Measurements from ENCODE around the gene ENO2.

Gene ENO2

GRCh38 chr12:6912164-6912935 is 2.0 kb upstream of the ENO2 start:
- in situ Hi-C loops (cut with MboI; ENCODE audit: low sequenced_read_pairs), result no loop called here

GRCh38 chr12:6914947-6915788 is 788 bp downstream of the ENO2 start:
- in situ Hi-C loops (cut with MboI; ENCODE audit: low sequenced_read_pairs), result no loop called here

GRCh38 chr12:6915789-6916285 is 1.5 kb downstream of the ENO2 start:
- in situ Hi-C loops (cut with MboI; ENCODE audit: low sequenced_read_pairs), result no loop called here

- in situ Hi-C loops (cut with MboI; ENCODE audit: low sequenced_read_pairs), result no loop called here
Observed at GRCh38 chr12:6916426-6917200, 2.2 kb downstream of the ENO2 start.

- in situ Hi-C loops (cut with MboI; ENCODE audit: low sequenced_read_pairs), result no loop called here
Observed at GRCh38 chr12:6917491-6918231, 3.3 kb downstream of the ENO2 start.

GRCh38 chr12:6919588-6919987 is 5.2 kb downstream of the ENO2 start:
- in situ Hi-C loops (cut with MboI; ENCODE audit: low sequenced_read_pairs), result no loop called here

GRCh38 chr12:6921539-6921938 is 7.2 kb downstream of the ENO2 start:
- in situ Hi-C loops (cut with MboI; ENCODE audit: low sequenced_read_pairs), result no loop called here

GRCh38 chr12:6921996-6922946 is 7.9 kb downstream of the ENO2 start:
- in situ Hi-C loops (cut with MboI; ENCODE audit: low sequenced_read_pairs), result no loop called here

- in situ Hi-C loops (cut with MboI; ENCODE audit: low sequenced_read_pairs), result no loop called here
Observed at GRCh38 chr12:6923003-6923732, 8.8 kb downstream of the ENO2 start.

- in situ Hi-C loops (cut with MboI; ENCODE audit: low sequenced_read_pairs), result no loop called here
Observed at GRCh38 chr12:6923851-6924250, 9.5 kb downstream of the ENO2 start.

GRCh38 chr12:6925239-6925539 is 10.8 kb downstream of the ENO2 start:
- in situ Hi-C loops (cut with MboI; ENCODE audit: low sequenced_read_pairs), result no loop called here

GRCh38 chr12:6925540-6926279 is 11.3 kb downstream of the ENO2 start:
- in situ Hi-C loops (cut with MboI; ENCODE audit: low sequenced_read_pairs), result no loop called here

GRCh38 chr12:6927379-6928021 is 13.1 kb downstream of the ENO2 start, which contains the start of gene ATN1:
Gene ATN1, plus strand, starts transcription at chr12:6927959. Its CDS starts 6,043 bp downstream, at chr12:6934002.
- in situ Hi-C loops (cut with MboI; ENCODE audit: low sequenced_read_pairs), result no loop called here

- in situ Hi-C loops (cut with MboI; ENCODE audit: low sequenced_read_pairs), result no loop called here
Observed at GRCh38 chr12:6928022-6928702, 13.8 kb downstream of the ENO2 start.

GRCh38 chr12:6928703-6929407 is 14.5 kb downstream of the ENO2 start:
- in situ Hi-C loops (cut with MboI; ENCODE audit: low sequenced_read_pairs), result no loop called here

Data from hTERT RPE-1 (cell line).